Sigmoid colon (tissue), 4 donors: ENCODE results near the gene FAM76B.

Experiments
- CTCF ChIP-seq, 4 experiments: fragments of 450-650 bp in 3 of 4; fragments of 200-600 bp in 1 of 4; IDR thresholded peaks; one replicate each; pipeline ENCODE4 v1.5.1; 2016 to 2019; ENCODE audit warnings: antibody characterized with exemption in 4 of 4, mild to moderate bottlenecking in 3 of 4, moderate library complexity in 2 of 4
- EP300 ChIP-seq, 4 donors: sonication (generic); formaldehyde crosslinking; IDR thresholded peaks; one replicate each; pipeline ENCODE4 v1.6.1; 2017; ENCODE audit warnings: antibody characterized with exemption in 4 of 4

- TF ChIP-seq EP300 (IDR thresholded peaks at IDR 0.05) (no peak), CTCF (IDR thresholded peaks at IDR 0.05) (no peak)
Observed at GRCh38 chr11:95739108-95739938, 50.3 kb downstream of the FAM76B start.
